WTC11 (cell line): ENCODE measurements around the gene MUCL1. TPM values are rescaled to one million over a fixed set of nuclear protein-coding genes. Genes with fewer than 3 reads are reported as not detected.

ENCODE experiments used
- ATAC-seq: fragments of 200-7000 bp; cut with Tn5 transposase; 2 replicates; pipeline ENCODE4 v1.10.0; 2021; ENCODE audit warnings: mild to moderate bottlenecking, moderate library complexity
- CTCF ChIA-PET: fragments of 300-600 bp; sonication (Branson Sonifier 250); formaldehyde crosslinking; loops from one replicate; lab custom pipeline; 2021; ENCODE audit warnings: antibody characterized with exemption; lab: Charles Lee
- POLR2A ChIA-PET: fragments of 350-600 bp; sonication (Branson Sonifier 250); formaldehyde crosslinking; loops from one replicate; lab custom pipeline; 2021; ENCODE audit warnings: antibody characterized with exemption; lab: Charles Lee
- DNase-seq: peaks from one replicate; pipeline ENCODE4 v3.0.0; 2021; ENCODE audit warnings: low spot score
- H3K27ac Mint-ChIP-seq: 2 replicates; pipeline ENCODE4 v1.8.0; 2021; ENCODE audit warnings: mixed read lengths
- H3K27me3 Mint-ChIP-seq: 2 replicates; pipeline ENCODE4 v1.8.0; 2021; ENCODE audit warnings: low read depth, mild to moderate bottlenecking, moderate library complexity, mixed read lengths
- H3K36me3 Mint-ChIP-seq: 2 replicates; pipeline ENCODE4 v1.8.0; 2021; ENCODE audit warnings: mixed read lengths
- H3K4me1 Mint-ChIP-seq: 2 replicates; pipeline ENCODE4 v1.8.0; 2022; ENCODE audit warnings: mixed read lengths
- H3K4me3 Mint-ChIP-seq: 2 replicates; pipeline ENCODE4 v1.8.0; 2021; ENCODE audit warnings: mild to moderate bottlenecking, moderate library complexity, mixed read lengths
- H3K9me3 Mint-ChIP-seq: 2 replicates; pipeline ENCODE4 v1.8.0; 2021; ENCODE audit warnings: mixed read lengths
- ETV6 ChIP-seq: sonication (generic); formaldehyde crosslinking; IDR thresholded peaks from 2 replicates; pipeline ENCODE4 v1.8.1; 2022; ENCODE audit warnings: mild to moderate bottlenecking, missing genetic modification reagents
- FOXJ3 ChIP-seq: sonication (generic); formaldehyde crosslinking; IDR thresholded peaks from 2 replicates; pipeline ENCODE4 v1.9.0; 2021; ENCODE audit warnings: missing genetic modification reagents, mild to moderate bottlenecking, borderline replicate concordance
- NR2C2 ChIP-seq: sonication (generic); formaldehyde crosslinking; IDR thresholded peaks from 2 replicates; pipeline ENCODE4 v1.8.0; 2022; ENCODE audit warnings: mild to moderate bottlenecking, missing genetic modification reagents
- RORB ChIP-seq: fragments of 250-450 bp; sonication (Bioruptor Pico); IDR thresholded peaks from 2 replicates; pipeline ENCODE4 v1.9.0; 2021; ENCODE audit warnings: mild to moderate bottlenecking
- SP1 ChIP-seq: sonication (generic); formaldehyde crosslinking; conservative IDR thresholded peaks from 2 replicates; pipeline ENCODE4 v1.8.1; 2022; ENCODE audit warnings: missing genetic modification reagents
- TCF7 ChIP-seq: sonication (generic); formaldehyde crosslinking; IDR thresholded peaks from 2 replicates; pipeline ENCODE4 v1.8.0; 2022; ENCODE audit warnings: mild to moderate bottlenecking, low read depth, missing genetic modification reagents, moderate library complexity
- TEAD1 ChIP-seq: sonication (generic); formaldehyde crosslinking; IDR thresholded peaks from 2 replicates; pipeline ENCODE4 v1.8.0; 2022; ENCODE audit warnings: mild to moderate bottlenecking, missing genetic modification reagents
- ZBTB21 ChIP-seq: sonication (generic); formaldehyde crosslinking; IDR thresholded peaks from 2 replicates; pipeline ENCODE4 v1.8.1; 2023; ENCODE audit warnings: mild to moderate bottlenecking, missing genetic modification reagents, borderline replicate concordance
- ZNF219 ChIP-seq: sonication (generic); formaldehyde crosslinking; IDR thresholded peaks from 2 replicates; pipeline ENCODE4 v1.8.0; 2023; ENCODE audit warnings: missing genetic modification reagents, mild to moderate bottlenecking, borderline replicate concordance
- ZNF263 ChIP-seq: sonication (generic); formaldehyde crosslinking; IDR thresholded peaks from 2 replicates; pipeline ENCODE4 v1.8.1; 2022; ENCODE audit warnings: low read depth, mild to moderate bottlenecking, moderate library complexity, missing genetic modification reagents
- total RNA-seq: library from RNA; stranded (reverse); gene quantifications from 3 replicates; pipeline ENCODE4 v1.2.3, GENCODE V29; 2021
- TF ChIP-seq, protein P1 (sequence below): fragments of 250-450 bp; sonication (Bioruptor Pico); IDR thresholded peaks from 2 replicates; pipeline ENCODE4 v2.1.2; 2022; ENCODE audit warnings: mild to moderate bottlenecking, moderate library complexity
- TF ChIP-seq, protein P2 (sequence below): sonication (generic); formaldehyde crosslinking; IDR thresholded peaks from 2 replicates; pipeline ENCODE4 v1.8.1; 2023; ENCODE audit warnings: mild to moderate bottlenecking, missing genetic modification reagents
- TF ChIP-seq, protein P3 (sequence below): sonication (generic); formaldehyde crosslinking; IDR thresholded peaks from 2 replicates; pipeline ENCODE4 v1.8.1; 2023; ENCODE audit warnings: mild to moderate bottlenecking, missing genetic modification reagents
- TF ChIP-seq, protein P4 (sequence below): sonication (generic); formaldehyde crosslinking; IDR thresholded peaks from 2 replicates; pipeline ENCODE4 v1.8.1; 2023; ENCODE audit warnings: mild to moderate bottlenecking, missing genetic modification reagents, moderate library complexity
- TF ChIP-seq, protein P5 (sequence below): fragments of 250-450 bp; sonication (Bioruptor Pico); IDR thresholded peaks from 2 replicates; pipeline ENCODE4 v1.9.0; 2021; ENCODE audit warnings: mild to moderate bottlenecking

MUCL1 gene
- total RNA-seq, 1 experiment from 2014 or later: not detected

DNA sequence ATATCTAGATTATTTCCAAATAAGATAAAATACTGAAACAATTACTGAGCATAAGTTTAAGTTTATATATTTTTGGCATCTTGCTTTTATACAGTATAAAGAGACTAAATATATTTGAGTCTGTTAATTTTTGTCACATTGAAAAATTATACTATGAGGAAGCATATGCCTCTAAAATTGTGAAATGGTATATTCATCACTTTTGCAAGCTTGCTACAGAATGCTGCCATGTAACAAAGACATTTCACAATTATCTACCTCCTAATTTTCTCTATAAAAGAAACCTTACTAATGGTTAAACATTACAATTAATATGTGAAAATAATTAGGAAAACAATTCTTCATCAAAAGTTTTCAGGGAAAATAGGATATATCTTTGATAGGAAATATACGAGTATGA, 22.7 kb upstream of the MUCL1 start (continued):
- TF ChIP-seq, protein P1, sequence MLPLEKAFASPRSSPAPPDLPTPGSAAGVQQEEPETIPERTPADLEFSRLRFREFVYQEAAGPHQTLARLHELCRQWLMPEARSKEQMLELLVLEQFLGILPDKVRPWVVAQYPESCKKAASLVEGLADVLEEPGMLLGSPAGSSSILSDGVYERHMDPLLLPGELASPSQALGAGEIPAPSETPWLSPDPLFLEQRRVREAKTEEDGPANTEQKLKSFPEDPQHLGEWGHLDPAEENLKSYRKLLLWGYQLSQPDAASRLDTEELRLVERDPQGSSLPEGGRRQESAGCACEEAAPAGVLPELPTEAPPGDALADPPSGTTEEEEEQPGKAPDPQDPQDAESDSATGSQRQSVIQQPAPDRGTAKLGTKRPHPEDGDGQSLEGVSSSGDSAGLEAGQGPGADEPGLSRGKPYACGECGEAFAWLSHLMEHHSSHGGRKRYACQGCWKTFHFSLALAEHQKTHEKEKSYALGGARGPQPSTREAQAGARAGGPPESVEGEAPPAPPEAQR (CRISPR knock-in tag): no peak
- TF ChIP-seq, all 79 proteins: peak for 0

DNA sequence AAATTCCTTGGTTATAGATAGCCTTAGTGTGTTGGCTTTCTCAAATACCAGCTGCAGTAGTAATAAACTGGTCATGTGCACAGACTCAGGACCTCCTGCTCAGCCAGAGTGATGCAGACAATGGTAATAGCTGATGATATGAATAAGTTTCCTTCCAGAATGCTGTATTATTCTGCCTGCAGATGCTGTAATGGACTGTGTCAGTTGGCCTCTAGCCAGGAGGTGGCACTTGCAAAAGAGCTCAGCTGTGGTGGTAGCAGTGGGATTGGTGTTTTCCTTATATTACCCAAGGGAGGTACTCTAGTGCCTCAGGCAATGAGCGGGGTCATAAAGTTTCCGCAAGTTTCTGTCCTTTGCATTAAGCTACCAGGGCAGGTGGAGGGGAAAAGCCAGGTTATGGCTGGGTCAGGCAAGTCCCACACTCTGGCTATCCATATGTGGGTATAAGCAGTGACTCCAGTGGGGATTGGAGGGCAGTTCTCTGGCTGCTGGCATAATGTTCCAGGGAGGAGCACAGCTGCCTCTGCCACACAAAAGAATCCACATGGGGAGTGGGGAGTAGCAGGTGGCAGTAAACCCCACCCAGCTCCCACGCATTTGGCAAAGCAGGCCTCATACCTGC, 14.0 kb upstream of the MUCL1 start:
- CTCF ChIA-PET: interaction anchor here (0.5 to 0.9 kb wide), 3 partner anchors 81 to 320 kb away, joined by 3 to 4 read pairs (median 4); no protein-coding TSS in a partner anchor
- POLR2A ChIA-PET: no interaction called here
- peaks cover 15% of the 10 kb centered on the region for H3K9me3 Mint-ChIP-seq

DNA sequence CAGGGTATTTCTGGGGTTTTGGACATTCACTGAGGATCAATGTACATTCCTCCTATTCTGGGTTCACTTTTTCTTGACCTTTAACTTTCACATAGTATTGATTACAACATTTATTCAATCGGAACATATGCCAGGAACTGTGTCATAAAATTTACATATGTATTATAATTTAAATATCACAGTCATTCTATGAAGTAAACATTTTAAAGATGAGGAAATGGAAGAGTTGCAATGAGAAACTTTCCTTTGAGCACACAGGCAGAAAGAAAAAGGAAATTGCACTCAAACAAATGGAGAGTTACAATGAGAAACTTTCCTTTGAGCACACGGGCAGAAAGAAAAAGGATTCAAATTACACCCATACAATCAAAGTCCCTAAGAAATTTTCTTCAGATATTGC, 3.1 kb downstream of the MUCL1 start:
- CTCF ChIA-PET: interaction anchor here (0.6 kb wide), 1 partner anchor 255 kb away, joined by 3 read pairs; no protein-coding TSS in a partner anchor
- no peak for DNase-seq
- H3K9me3 Mint-ChIP-seq: peaks cover 5% of the 10 kb centered on the region
- H3K27ac Mint-ChIP-seq: no peak overlapping the region
- no peak overlapping the region for H3K4me3 Mint-ChIP-seq
- no peaks in the 10 kb centered on the region for H3K36me3 Mint-ChIP-seq
- peaks cover 21% of the 10 kb centered on the region for H3K4me1 Mint-ChIP-seq
- no peak for ATAC-seq
- TF ChIP-seq ZNF219 (CRISPR knock-in tag) (no peak), NR2C2 (CRISPR knock-in tag) (no peak), SP1 (CRISPR knock-in tag) (no peak), TEAD1 (CRISPR knock-in tag) (no peak)
- TF ChIP-seq, protein P2, sequence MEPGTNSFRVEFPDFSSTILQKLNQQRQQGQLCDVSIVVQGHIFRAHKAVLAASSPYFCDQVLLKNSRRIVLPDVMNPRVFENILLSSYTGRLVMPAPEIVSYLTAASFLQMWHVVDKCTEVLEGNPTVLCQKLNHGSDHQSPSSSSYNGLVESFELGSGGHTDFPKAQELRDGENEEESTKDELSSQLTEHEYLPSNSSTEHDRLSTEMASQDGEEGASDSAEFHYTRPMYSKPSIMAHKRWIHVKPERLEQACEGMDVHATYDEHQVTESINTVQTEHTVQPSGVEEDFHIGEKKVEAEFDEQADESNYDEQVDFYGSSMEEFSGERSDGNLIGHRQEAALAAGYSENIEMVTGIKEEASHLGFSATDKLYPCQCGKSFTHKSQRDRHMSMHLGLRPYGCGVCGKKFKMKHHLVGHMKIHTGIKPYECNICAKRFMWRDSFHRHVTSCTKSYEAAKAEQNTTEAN (CRISPR knock-in tag): no peak
- POLR2A ChIA-PET: no interaction called here
- H3K27me3 Mint-ChIP-seq: peaks cover 53% of the 10 kb centered on the region

More for the DNA sequence above, 14.0 kb upstream of the MUCL1 start:
- Mint-ChIP-seq H3K4me3 (no peak overlapping the region), H3K4me1 (no peaks in the 10 kb centered on the region), H3K27ac (no peak overlapping the region), H3K36me3 (peaks cover 6% of the 10 kb centered on the region; the same call in 1 of the 2 replicates), H3K27me3 (no peaks in the 10 kb centered on the region)
- DNase-seq (no peak), ATAC-seq (no peak)
- no peak for TF ChIP-seq TCF7 (CRISPR knock-in tag)
- TF ChIP-seq FOXJ3 (CRISPR knock-in tag): no peak
- TF ChIP-seq RORB (CRISPR knock-in tag): no peak
- no peak for TF ChIP-seq ZNF263 (CRISPR knock-in tag)
- TF ChIP-seq, protein P3, sequence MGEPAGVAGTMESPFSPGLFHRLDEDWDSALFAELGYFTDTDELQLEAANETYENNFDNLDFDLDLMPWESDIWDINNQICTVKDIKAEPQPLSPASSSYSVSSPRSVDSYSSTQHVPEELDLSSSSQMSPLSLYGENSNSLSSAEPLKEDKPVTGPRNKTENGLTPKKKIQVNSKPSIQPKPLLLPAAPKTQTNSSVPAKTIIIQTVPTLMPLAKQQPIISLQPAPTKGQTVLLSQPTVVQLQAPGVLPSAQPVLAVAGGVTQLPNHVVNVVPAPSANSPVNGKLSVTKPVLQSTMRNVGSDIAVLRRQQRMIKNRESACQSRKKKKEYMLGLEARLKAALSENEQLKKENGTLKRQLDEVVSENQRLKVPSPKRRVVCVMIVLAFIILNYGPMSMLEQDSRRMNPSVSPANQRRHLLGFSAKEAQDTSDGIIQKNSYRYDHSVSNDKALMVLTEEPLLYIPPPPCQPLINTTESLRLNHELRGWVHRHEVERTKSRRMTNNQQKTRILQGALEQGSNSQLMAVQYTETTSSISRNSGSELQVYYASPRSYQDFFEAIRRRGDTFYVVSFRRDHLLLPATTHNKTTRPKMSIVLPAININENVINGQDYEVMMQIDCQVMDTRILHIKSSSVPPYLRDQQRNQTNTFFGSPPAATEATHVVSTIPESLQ (CRISPR knock-in tag): no peak
- TF ChIP-seq ETV6: no peak
- TF ChIP-seq ZBTB21 (CRISPR knock-in tag): no peak
- TF ChIP-seq, protein P4, sequence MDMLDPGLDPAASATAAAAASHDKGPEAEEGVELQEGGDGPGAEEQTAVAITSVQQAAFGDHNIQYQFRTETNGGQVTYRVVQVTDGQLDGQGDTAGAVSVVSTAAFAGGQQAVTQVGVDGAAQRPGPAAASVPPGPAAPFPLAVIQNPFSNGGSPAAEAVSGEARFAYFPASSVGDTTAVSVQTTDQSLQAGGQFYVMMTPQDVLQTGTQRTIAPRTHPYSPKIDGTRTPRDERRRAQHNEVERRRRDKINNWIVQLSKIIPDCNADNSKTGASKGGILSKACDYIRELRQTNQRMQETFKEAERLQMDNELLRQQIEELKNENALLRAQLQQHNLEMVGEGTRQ (CRISPR knock-in tag): no peak
- TF ChIP-seq, protein P1 (CRISPR knock-in tag): no peak
- TF ChIP-seq, protein P5, sequence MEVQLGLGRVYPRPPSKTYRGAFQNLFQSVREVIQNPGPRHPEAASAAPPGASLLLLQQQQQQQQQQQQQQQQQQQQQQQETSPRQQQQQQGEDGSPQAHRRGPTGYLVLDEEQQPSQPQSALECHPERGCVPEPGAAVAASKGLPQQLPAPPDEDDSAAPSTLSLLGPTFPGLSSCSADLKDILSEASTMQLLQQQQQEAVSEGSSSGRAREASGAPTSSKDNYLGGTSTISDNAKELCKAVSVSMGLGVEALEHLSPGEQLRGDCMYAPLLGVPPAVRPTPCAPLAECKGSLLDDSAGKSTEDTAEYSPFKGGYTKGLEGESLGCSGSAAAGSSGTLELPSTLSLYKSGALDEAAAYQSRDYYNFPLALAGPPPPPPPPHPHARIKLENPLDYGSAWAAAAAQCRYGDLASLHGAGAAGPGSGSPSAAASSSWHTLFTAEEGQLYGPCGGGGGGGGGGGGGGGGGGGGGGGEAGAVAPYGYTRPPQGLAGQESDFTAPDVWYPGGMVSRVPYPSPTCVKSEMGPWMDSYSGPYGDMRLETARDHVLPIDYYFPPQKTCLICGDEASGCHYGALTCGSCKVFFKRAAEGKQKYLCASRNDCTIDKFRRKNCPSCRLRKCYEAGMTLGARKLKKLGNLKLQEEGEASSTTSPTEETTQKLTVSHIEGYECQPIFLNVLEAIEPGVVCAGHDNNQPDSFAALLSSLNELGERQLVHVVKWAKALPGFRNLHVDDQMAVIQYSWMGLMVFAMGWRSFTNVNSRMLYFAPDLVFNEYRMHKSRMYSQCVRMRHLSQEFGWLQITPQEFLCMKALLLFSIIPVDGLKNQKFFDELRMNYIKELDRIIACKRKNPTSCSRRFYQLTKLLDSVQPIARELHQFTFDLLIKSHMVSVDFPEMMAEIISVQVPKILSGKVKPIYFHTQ: no peak
